Activated CD8-positive, alpha-beta memory T cell treated with anti-CD3 and anti-CD28 coated beads, Interleukin-2, amount 10 ng/mL, durations not matched to agents 7 days and 5 days (primary cell): ENCODE measurements around the gene ALPK1. TPM values are rescaled to one million over a fixed set of nuclear protein-coding genes. Genes with fewer than 3 reads are reported as not detected.

ENCODE experiments used
- ATAC-seq: fragments of 150-1000 bp; cut with Tn5 transposase; one replicate; pipeline ENCODE4 v1.10.0; 2021; ENCODE audit warnings: moderate library complexity
- CTCF ChIA-PET: fragments of 350-600 bp; sonication (Branson Sonifier 250); formaldehyde crosslinking; loops from one replicate; lab custom pipeline; 2021; ENCODE audit warnings: antibody characterized with exemption; lab: Charles Lee
- DNase-seq: peaks from one replicate; pipeline ENCODE4 v3.0.0-alpha.2; 2020
- H3K27ac Mint-ChIP-seq: one replicate; pipeline ENCODE4 v1.8.0; 2021; ENCODE audit warnings: mild to moderate bottlenecking, mixed read lengths
- H3K27me3 Mint-ChIP-seq: one replicate; pipeline ENCODE4 v1.8.0; 2021; ENCODE audit warnings: mixed read lengths
- H3K36me3 Mint-ChIP-seq: one replicate; pipeline ENCODE4 v1.8.0; 2021; ENCODE audit warnings: mild to moderate bottlenecking, mixed read lengths
- H3K4me1 Mint-ChIP-seq: one replicate; pipeline ENCODE4 v1.8.0; 2021; ENCODE audit warnings: mixed read lengths
- H3K4me3 Mint-ChIP-seq: one replicate; pipeline ENCODE4 v1.8.0; 2021; ENCODE audit warnings: mild to moderate bottlenecking, moderate library complexity, mixed read lengths
- H3K9me3 Mint-ChIP-seq: one replicate; pipeline ENCODE4 v1.8.0; 2022; ENCODE audit warnings: low read depth, mixed read lengths
- total RNA-seq, 2 experiments: library from RNA; stranded (reverse); gene quantifications; one replicate each; pipeline ENCODE4 v1.2.3, GENCODE V29; 2021

The ALPK1 gene
- total RNA-seq, 2 experiments from 2014 or later: 7.3 to 17.7 TPM

- Mint-ChIP-seq H3K36me3 (no peaks in the 10 kb centered on the region), H3K27me3 (no peaks in the 10 kb centered on the region), H3K4me1 (no peaks in the 10 kb centered on the region), H3K27ac (no peak overlapping the region), H3K4me3 (no peak overlapping the region), H3K9me3 (no peaks in the 10 kb centered on the region)
- CTCF ChIA-PET: no interaction called here
- ATAC-seq: no peak
- DNase-seq: no peak
Observed at GRCh38 chr4:112352736-112353135, 55.6 kb downstream of the ALPK1 start.

- H3K9me3 Mint-ChIP-seq: no peaks in the 10 kb centered on the region
- no peaks in the 10 kb centered on the region for H3K27me3 Mint-ChIP-seq
- H3K27ac Mint-ChIP-seq: no peak overlapping the region
- H3K4me1 Mint-ChIP-seq: no peaks in the 10 kb centered on the region
- CTCF ChIA-PET: no interaction called here
- H3K4me3 Mint-ChIP-seq: no peak overlapping the region
- peaks cover 5% of the 10 kb centered on the region for H3K36me3 Mint-ChIP-seq
- DNase-seq (no peak), ATAC-seq (no peak)
Observed at GRCh38 chr4:112355662-112356061, 58.5 kb downstream of the ALPK1 start.

- CTCF ChIA-PET: no interaction called here
- Mint-ChIP-seq H3K27me3 (no peaks in the 10 kb centered on the region), H3K4me1 (no peaks in the 10 kb centered on the region), H3K9me3 (no peaks in the 10 kb centered on the region), H3K27ac (no peak overlapping the region), H3K36me3 (peaks cover 14% of the 10 kb centered on the region), H3K4me3 (no peak overlapping the region)
- DNase-seq: no peak
- no peak for ATAC-seq
Observed at GRCh38 chr4:112357453-112357852, 60.3 kb downstream of the ALPK1 start.

- Mint-ChIP-seq H3K4me1 (no peaks in the 10 kb centered on the region), H3K36me3 (peaks cover 14% of the 10 kb centered on the region), H3K4me3 (no peak overlapping the region), H3K9me3 (peaks cover 2% of the 10 kb centered on the region), H3K27me3 (no peaks in the 10 kb centered on the region), H3K27ac (no peak overlapping the region)
- CTCF ChIA-PET: no interaction called here
- ATAC-seq: no peak
- DNase-seq: no peak
Observed at GRCh38 chr4:112357897-112358296, 60.7 kb downstream of the ALPK1 start.

GRCh38 chr4:112358415-112358814 is 61.2 kb downstream of the ALPK1 start:
- Mint-ChIP-seq H3K4me1 (no peaks in the 10 kb centered on the region), H3K4me3 (no peak overlapping the region), H3K9me3 (peaks cover 2% of the 10 kb centered on the region), H3K27me3 (no peaks in the 10 kb centered on the region), H3K36me3 (peaks cover 14% of the 10 kb centered on the region), H3K27ac (no peak overlapping the region)
- ATAC-seq: no peak
- CTCF ChIA-PET: no interaction called here
- DNase-seq: no peak

- CTCF ChIA-PET: no interaction called here
- no peak for DNase-seq
- no peak for ATAC-seq
- H3K9me3 Mint-ChIP-seq: peaks cover 2% of the 10 kb centered on the region
- peaks cover 14% of the 10 kb centered on the region for H3K36me3 Mint-ChIP-seq
- H3K4me1 Mint-ChIP-seq: no peaks in the 10 kb centered on the region
- H3K27ac Mint-ChIP-seq: no peak overlapping the region
- H3K27me3 Mint-ChIP-seq: no peaks in the 10 kb centered on the region
- no peak overlapping the region for H3K4me3 Mint-ChIP-seq
Observed at GRCh38 chr4:112358952-112359749, 62.0 kb downstream of the ALPK1 start.

- CTCF ChIA-PET: no interaction called here
- Mint-ChIP-seq H3K27me3 (no peaks in the 10 kb centered on the region), H3K4me1 (no peaks in the 10 kb centered on the region), H3K36me3 (peaks cover 14% of the 10 kb centered on the region), H3K4me3 (no peak overlapping the region), H3K9me3 (peaks cover 2% of the 10 kb centered on the region), H3K27ac (no peak overlapping the region)
- DNase-seq: no peak
- ATAC-seq: no peak
Observed at GRCh38 chr4:112361181-112361791, 64.1 kb downstream of the ALPK1 start.

- H3K9me3 Mint-ChIP-seq: no peaks in the 10 kb centered on the region
- H3K4me3 Mint-ChIP-seq: no peak overlapping the region
- no peaks in the 10 kb centered on the region for H3K27me3 Mint-ChIP-seq
- H3K36me3 Mint-ChIP-seq: peaks cover 1% of the 10 kb centered on the region
- DNase-seq: no peak
- ATAC-seq: no peak
- no peak overlapping the region for H3K27ac Mint-ChIP-seq
- CTCF ChIA-PET: no interaction called here
- no peaks in the 10 kb centered on the region for H3K4me1 Mint-ChIP-seq
Observed at GRCh38 chr4:112370466-112370865, 73.3 kb downstream of the ALPK1 start.

- H3K9me3 Mint-ChIP-seq: no peaks in the 10 kb centered on the region
- DNase-seq (no peak), ATAC-seq (no peak)
- no peaks in the 10 kb centered on the region for H3K27me3 Mint-ChIP-seq
- no peak overlapping the region for H3K27ac Mint-ChIP-seq
- peaks cover 1% of the 10 kb centered on the region for H3K36me3 Mint-ChIP-seq
- CTCF ChIA-PET: no interaction called here
- H3K4me3 Mint-ChIP-seq: no peak overlapping the region
- H3K4me1 Mint-ChIP-seq: no peaks in the 10 kb centered on the region
Observed at GRCh38 chr4:112371361-112371760, 74.2 kb downstream of the ALPK1 start.

- no peak for ATAC-seq
- no peaks in the 10 kb centered on the region for H3K27me3 Mint-ChIP-seq
Observed at GRCh38 chr4:112374850-112375249, 77.7 kb downstream of the ALPK1 start.

GRCh38 chr4:112377171-112377570 is 80.0 kb downstream of the ALPK1 start:
- H3K4me3 Mint-ChIP-seq: no peak overlapping the region
- peaks cover 7% of the 10 kb centered on the region for H3K36me3 Mint-ChIP-seq
- no peaks in the 10 kb centered on the region for H3K9me3 Mint-ChIP-seq
- DNase-seq (no peak), ATAC-seq (no peak)
- no peaks in the 10 kb centered on the region for H3K4me1 Mint-ChIP-seq
- H3K27ac Mint-ChIP-seq: no peak overlapping the region
- no peaks in the 10 kb centered on the region for H3K27me3 Mint-ChIP-seq
- CTCF ChIA-PET: no interaction called here

More at GRCh38 chr4:112374850-112375249, 77.7 kb downstream of the ALPK1 start:
- H3K27ac Mint-ChIP-seq: no peak overlapping the region
- H3K9me3 Mint-ChIP-seq: no peaks in the 10 kb centered on the region
- H3K4me1 Mint-ChIP-seq: no peaks in the 10 kb centered on the region
- CTCF ChIA-PET: no interaction called here
- no peak overlapping the region for H3K4me3 Mint-ChIP-seq
- H3K36me3 Mint-ChIP-seq: peaks cover 9% of the 10 kb centered on the region
- no peak for DNase-seq

- CTCF ChIA-PET: no interaction called here
- H3K4me1 Mint-ChIP-seq: no peaks in the 10 kb centered on the region
- DNase-seq (no peak), ATAC-seq (no peak)
- H3K9me3 Mint-ChIP-seq: no peaks in the 10 kb centered on the region
- H3K36me3 Mint-ChIP-seq: peaks cover 7% of the 10 kb centered on the region
- H3K27ac Mint-ChIP-seq: no peak overlapping the region
- H3K27me3 Mint-ChIP-seq: no peaks in the 10 kb centered on the region
- H3K4me3 Mint-ChIP-seq: no peak overlapping the region
Observed at GRCh38 chr4:112377594-112378242, 80.5 kb downstream of the ALPK1 start.

- Mint-ChIP-seq H3K27ac (no peak overlapping the region), H3K27me3 (no peaks in the 10 kb centered on the region), H3K36me3 (peaks cover 7% of the 10 kb centered on the region), H3K9me3 (no peaks in the 10 kb centered on the region), H3K4me3 (no peak overlapping the region), H3K4me1 (no peaks in the 10 kb centered on the region)
- no peak for ATAC-seq
- CTCF ChIA-PET: no interaction called here
- DNase-seq: no peak
Observed at GRCh38 chr4:112378243-112378620, 81.1 kb downstream of the ALPK1 start.

GRCh38 chr4:112378858-112379257 is 81.7 kb downstream of the ALPK1 start:
- Mint-ChIP-seq H3K27ac (no peak overlapping the region), H3K9me3 (no peaks in the 10 kb centered on the region), H3K4me3 (no peak overlapping the region), H3K4me1 (no peaks in the 10 kb centered on the region), H3K36me3 (peaks cover 8% of the 10 kb centered on the region), H3K27me3 (no peaks in the 10 kb centered on the region)
- no peak for ATAC-seq
- DNase-seq: no peak
- CTCF ChIA-PET: no interaction called here
